Esophagus squamous epithelium (tissue), 5 donors: ENCODE measurements around the gene AGFG2. TPM values are rescaled to one million over a fixed set of nuclear protein-coding genes. Genes with fewer than 3 reads are reported as not detected.

Source experiments
- DNase-seq: peaks from one replicate; lab custom pipeline; 2025; lab: John Stamatoyannopoulos, UW
- H3K27ac ChIP-seq, 4 donors: fragments of 200-600 bp; sonication (generic); one replicate each; pipeline ENCODE4 v1.5.1; 2016 to 2019; ENCODE audit warnings: mild to moderate bottlenecking in 1 of 4
- H3K27me3 ChIP-seq, 4 donors: fragments of 200-600 bp; sonication (generic); 1 replicate in 3 of 4; 2 replicates in 1 of 4; pipeline versions ENCODE4 v1.5.1 to v1.6.0; 2017 to 2021; ENCODE audit warnings: antibody characterized with exemption in 1 of 4
- H3K36me3 ChIP-seq, 3 donors: fragments of 200-600 bp; sonication (generic); one replicate each; pipeline ENCODE4 v1.5.1; 2016 to 2019
- H3K4me1 ChIP-seq, 3 donors: fragments of 200-600 bp; sonication (generic); one replicate each; pipeline ENCODE4 v1.5.1; 2017 to 2019
- H3K4me3 ChIP-seq, 4 donors: fragments of 200-600 bp; sonication (generic); 1 replicate in 3 of 4; 2 replicates in 1 of 4; pipeline ENCODE4 v1.5.1; 2016 to 2019; ENCODE audit warnings: mild to moderate bottlenecking in 2 of 4, moderate library complexity in 1 of 4
- H3K9me3 ChIP-seq, 3 donors: fragments of 200-600 bp; sonication (generic); one replicate each; pipeline ENCODE4 v1.5.1; 2016 to 2019
- CTCF ChIP-seq, 6 experiments: fragments of 450-650 bp in 4 of 6; fragments of 200-600 bp in 2 of 6; sonication (generic) in 2 of 6; IDR thresholded peaks; one replicate each; pipeline ENCODE4 v1.5.1; 2016 to 2019; ENCODE audit warnings: antibody characterized with exemption in 6 of 6, mild to moderate bottlenecking in 4 of 6, moderate library complexity in 4 of 6
- POLR2A ChIP-seq, 4 donors: fragments of 450-650 bp; IDR thresholded peaks; one replicate each; pipeline ENCODE4 v1.6.1; 2017; ENCODE audit warnings: antibody characterized with exemption in 4 of 4, mild to moderate bottlenecking in 4 of 4, moderate library complexity in 3 of 4
- WGBS, 2 donors: methylation state at CpG; one replicate each; pipeline ENCODE4 v1.1.5; 2018; 5-methylcytosine and 5-hydroxymethylcytosine counted together
- intact Hi-C: fragments of 100-400 bp; cut with DNase I; formaldehyde crosslinking; loops from one replicate; pipeline ENCODE4 v1.15.0; 2022
- total RNA-seq, 4 donors: library from RNA; depleted of rRNA; stranded (reverse); fragments of >200 nt; gene quantifications; one replicate each; pipeline ENCODE4 v1.1.0, GENCODE V29; 2016
- donor health status: DM: yes; HTN: yes; CAD: no.

AGFG2 gene
- total RNA-seq, 4 donors from 2014 or later, result 14.5 to 49.2 (median 26.6) TPM

DNA sequence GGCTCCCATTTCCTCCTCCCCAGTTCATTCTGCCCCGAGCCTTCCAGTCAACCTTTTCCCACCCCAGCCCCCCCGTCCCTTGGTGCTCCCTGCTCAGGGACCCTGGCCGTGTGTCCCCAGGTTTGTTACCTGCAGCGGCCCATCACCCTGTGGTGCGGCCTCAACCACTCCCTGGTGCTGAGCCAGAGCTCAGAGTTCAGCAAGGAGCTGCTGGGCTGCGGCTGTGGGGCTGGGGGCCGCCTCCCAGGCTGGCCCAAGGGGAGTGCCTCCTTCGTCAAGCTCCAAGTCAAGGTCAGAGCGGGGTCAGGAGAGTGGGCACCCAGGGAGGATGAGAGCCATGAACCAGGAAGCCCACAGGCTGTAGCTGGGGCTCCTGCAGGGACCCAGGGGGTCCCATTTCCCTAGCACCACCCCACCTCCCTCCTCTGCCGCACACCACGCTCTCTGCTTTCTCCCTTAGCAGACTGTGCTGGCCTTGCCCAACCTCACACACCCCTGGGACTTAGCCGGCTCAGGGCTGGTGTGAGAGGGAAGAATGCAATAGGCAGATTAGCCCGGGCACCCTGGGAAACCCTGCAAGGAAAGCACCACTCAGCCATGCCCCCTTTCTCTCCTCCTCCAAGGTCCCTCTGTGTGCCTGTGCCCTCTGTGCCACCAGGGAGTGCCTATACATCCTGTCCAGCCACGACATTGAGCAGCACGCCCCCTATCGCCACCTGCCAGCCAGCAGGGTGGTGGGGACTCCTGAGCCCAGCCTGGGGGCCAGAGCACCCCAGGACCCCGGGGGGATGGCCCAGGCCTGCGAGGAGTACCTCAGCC is 61.1 kb downstream of the AGFG2 start:
- TF ChIP-seq CTCF (IDR thresholded peaks at IDR 0.05) (no peak), POLR2A (IDR thresholded peaks at IDR 0.05) (no peak)
- intact Hi-C loops, result no loop called here
- no peak for DNase-seq
- peaks cover 15 to 41% (median 23%) of the 10 kb centered on the region in 3 donors for H3K4me1 ChIP-seq
- H3K27me3 ChIP-seq, result no peaks in the 10 kb centered on the region
- H3K27ac ChIP-seq, result no peak overlapping the region
- no peaks in the 10 kb centered on the region for H3K9me3 ChIP-seq
- no peaks in the 10 kb centered on the region for H3K36me3 ChIP-seq
- H3K4me3 ChIP-seq, result no peak overlapping the region
- WGBS, 2 donors, result 60 to 75% methylated on average over 5 of the region's 18 CpGs

DNA sequence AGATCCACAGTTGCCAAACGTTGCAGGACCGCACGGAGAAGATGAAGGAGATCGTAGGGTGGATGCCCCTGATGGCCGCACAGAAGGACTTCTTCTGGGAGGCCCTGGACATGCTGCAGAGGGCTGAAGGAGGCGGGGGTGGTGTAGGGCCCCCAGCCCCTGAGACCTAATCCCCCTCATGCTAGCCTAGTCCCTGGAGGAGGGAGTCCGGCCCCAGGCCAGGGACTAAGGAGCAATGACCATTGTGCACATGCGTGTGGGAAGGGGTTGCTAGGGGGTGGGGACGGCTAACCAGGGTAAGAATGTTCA is 61.7 kb downstream of the AGFG2 start:
- Histone ChIP-seq H3K27ac (no peak overlapping the region), H3K9me3 (no peaks in the 10 kb centered on the region), H3K4me3 (no peak overlapping the region), H3K36me3 (no peaks in the 10 kb centered on the region), H3K4me1 (peaks cover 19 to 47% (median 28%) of the 10 kb centered on the region in 3 donors), H3K27me3 (no peaks in the 10 kb centered on the region)
- intact Hi-C loops, result no loop called here
- TF ChIP-seq POLR2A (IDR thresholded peaks at IDR 0.05) (no peak), CTCF (IDR thresholded peaks at IDR 0.05) (no peak)
- WGBS, 2 donors, result 68 to 81% methylated on average over 3 to 6 of the region's 9 CpGs
- DNase-seq, result no peak

DNA sequence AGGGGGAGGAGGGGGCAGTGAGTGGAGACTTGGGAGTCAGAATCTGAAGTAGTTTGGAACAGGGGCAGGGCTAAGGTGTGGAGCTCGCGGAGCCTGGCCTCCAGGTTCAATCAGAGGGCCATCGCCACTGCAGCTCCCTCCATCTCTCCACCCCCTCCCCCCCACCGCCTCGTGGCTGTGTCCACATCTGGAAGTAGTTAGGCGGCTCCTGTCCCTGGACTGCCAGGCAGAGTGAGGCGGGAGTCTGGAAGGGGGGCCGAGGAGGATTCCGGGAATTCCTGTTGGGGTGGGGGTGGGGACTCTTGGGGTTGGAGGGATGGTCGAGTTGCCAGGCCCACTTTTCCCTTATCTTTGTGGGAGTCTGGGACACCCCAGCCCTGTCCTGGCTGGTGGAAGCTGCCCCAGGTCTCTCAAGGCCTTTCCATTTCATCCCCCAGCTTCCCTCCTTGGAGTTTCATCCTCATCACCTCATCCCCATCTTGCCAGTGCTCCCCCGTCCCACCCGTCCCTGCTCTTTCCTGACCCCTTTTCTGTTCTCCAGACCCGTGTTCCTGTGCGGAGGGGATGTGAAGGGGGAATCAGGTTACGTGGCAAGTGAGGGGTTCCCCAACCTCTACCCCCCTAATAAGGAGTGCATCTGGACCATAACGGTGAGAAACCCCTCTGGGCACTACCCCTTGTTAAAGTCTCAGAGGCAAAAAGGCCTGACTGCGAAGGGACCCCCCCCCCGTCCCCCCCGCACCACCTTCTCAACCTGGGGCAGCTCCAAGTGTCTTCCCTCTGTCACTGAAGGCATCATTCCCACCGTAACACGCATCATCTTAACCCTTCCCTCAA is 64.1 kb downstream of the AGFG2 start:
- intact Hi-C loops, result no loop called here
- Histone ChIP-seq H3K27ac (peak overlapping the region; percentile 73 to 92 (median 88)), H3K9me3 (no peaks in the 10 kb centered on the region), H3K27me3 (no peaks in the 10 kb centered on the region), H3K4me3 (peak overlapping the region in 3 of 4 donors; percentile 65 to 93 (median 71)), H3K36me3 (no peaks in the 10 kb centered on the region), H3K4me1 (peaks cover 19 to 51% (median 28%) of the 10 kb centered on the region in 3 donors)
- TF ChIP-seq POLR2A (IDR thresholded peaks at IDR 0.05) (no peak), CTCF (IDR thresholded peaks at IDR 0.05) (no peak)
- no peak for DNase-seq
- 36 to 62% methylated on average over 9 to 11 of the region's 21 CpGs for WGBS, 2 donors

- WGBS, 2 donors, result 21 to 24% methylated on average over 2 to 4 of the region's 10 CpGs
- no peak for DNase-seq
- peaks cover 19 to 51% (median 28%) of the 10 kb centered on the region in 3 donors for H3K4me1 ChIP-seq
- TF ChIP-seq CTCF (IDR thresholded peaks at IDR 0.05) (no peak), POLR2A (IDR thresholded peaks at IDR 0.05) (no peak)
- peak overlapping the region; percentile 73 to 92 (median 88) for H3K27ac ChIP-seq
- peak overlapping the region; percentile 48 to 93 (median 68) for H3K4me3 ChIP-seq
- intact Hi-C loops, result no loop called here
- H3K9me3 ChIP-seq, result no peaks in the 10 kb centered on the region
- H3K27me3 ChIP-seq, result no peaks in the 10 kb centered on the region
- H3K36me3 ChIP-seq, result no peaks in the 10 kb centered on the region
Measured at GRCh38 chr7:100603726-100604027, 64.7 kb downstream of the AGFG2 start.
